Left hindlimb (tissue), 1 donor: ENCODE measurements around the gene DOCK4.

Experiments used
- DNase-seq: peaks from one replicate; pipeline ENCODE4 v3.0.0-alpha.2; 2018

Gene DOCK4

DNA sequence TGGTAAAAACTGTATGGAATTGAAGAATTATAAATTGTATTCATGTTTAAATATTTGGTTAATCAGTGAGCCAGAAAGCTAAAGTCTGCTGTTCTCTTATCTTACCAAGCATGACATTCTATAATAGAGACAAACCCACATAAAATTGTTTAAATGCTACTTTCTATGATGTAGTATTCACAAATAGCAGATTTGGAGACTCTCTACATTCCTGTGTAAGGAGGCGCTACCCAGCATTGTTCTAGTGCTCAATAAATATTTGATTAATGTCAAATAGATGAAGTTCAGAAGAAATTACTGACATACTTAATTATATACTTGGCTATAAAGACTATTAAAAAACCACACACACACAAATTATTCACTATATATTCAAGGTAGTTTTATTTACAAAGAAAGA is 49.8 kb downstream of the DOCK4 start:
- no peak for DNase-seq

- no peak for DNase-seq
Observed at GRCh38 chr7:112154690-112155089, 51.5 kb downstream of the DOCK4 start.

DNA sequence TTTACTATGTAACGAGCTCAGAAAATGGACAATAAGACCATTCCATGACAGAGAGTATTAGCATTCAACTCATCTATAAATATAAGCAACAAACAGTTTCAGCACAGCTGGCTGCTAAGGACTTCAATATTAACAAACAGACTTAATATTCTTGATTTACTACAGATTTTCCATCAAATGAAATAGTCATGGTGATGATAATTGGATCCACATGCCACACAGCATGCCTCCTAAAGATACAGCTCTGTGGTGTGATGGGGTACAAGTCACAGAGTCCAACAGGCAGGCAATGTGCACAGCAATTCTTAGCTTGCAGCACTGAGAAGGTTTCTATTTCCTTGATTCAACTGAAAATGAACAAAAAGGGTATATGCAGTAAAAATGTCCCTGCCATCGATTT is 54.0 kb downstream of the DOCK4 start:
- no peak for DNase-seq

DNA sequence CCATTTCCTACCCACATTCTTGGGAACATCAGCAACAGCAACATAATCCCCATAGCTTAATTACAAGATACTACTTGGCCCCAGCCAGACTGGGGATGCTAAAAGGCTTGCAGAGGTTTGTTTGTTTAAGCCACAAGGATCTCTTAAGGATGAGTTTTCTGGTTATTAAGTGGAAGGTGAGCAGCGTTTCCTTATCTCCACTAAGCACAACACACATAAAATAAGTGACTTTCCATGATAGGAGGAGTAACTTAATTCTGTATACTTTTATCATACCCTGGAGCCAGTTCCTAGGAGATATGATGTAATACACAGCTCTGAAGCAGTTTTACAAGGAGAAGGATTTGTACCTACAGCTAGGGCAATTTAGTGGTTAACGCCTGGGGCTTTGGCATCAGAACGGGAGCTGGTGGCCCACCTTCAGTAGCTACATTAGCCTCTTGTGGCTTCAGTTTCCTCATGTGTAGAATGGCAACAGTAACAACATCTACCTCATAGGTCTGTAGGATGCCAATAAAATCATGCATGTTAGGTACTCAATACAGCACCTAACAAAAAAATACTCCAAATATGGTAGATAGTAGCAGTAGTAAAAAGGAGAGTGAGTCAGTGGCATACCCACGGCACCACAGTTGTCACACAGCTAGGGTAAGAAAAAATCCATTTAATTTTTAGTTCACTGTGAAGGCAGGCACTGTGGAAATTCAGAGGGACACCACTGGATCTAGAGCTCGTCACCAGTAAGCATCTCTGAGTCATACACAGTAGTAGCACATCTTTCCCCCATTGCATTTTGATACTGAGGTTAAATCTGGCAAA is 55.2 kb downstream of the DOCK4 start:
- no peak for DNase-seq

GRCh38 chr7:112149734-112150133 is 56.5 kb downstream of the DOCK4 start:
- no peak for DNase-seq

DNA sequence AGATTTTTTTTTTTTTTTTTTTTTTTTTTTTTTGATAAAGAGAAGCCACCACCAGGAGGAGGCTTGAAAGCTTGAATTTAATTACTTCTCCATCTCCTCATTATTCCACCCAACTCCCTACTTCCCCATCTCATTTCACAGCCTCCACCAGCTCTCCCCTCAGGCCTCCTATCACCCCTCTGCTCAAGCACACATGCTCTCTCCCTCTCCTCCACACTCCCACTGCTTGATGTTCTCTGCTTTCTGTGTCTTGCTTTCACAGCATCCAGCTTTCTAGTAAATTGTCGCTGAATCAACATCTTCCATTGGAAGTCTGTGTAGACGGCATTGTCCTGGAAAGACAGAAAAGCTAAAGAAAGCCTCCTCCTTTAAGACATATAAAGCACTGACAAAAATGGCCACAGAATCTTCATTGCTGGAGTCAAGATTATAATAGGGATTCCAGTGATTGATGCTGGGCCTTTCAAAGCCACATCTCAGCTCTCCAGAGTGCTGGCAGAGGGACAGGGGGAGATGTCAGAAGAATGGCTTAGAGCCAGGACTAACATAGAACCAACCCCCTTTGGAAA is 58.3 kb downstream of the DOCK4 start:
- no peak for DNase-seq

GRCh38 chr7:112145206-112145605 is 61.0 kb downstream of the DOCK4 start:
- no peak for DNase-seq

DNA sequence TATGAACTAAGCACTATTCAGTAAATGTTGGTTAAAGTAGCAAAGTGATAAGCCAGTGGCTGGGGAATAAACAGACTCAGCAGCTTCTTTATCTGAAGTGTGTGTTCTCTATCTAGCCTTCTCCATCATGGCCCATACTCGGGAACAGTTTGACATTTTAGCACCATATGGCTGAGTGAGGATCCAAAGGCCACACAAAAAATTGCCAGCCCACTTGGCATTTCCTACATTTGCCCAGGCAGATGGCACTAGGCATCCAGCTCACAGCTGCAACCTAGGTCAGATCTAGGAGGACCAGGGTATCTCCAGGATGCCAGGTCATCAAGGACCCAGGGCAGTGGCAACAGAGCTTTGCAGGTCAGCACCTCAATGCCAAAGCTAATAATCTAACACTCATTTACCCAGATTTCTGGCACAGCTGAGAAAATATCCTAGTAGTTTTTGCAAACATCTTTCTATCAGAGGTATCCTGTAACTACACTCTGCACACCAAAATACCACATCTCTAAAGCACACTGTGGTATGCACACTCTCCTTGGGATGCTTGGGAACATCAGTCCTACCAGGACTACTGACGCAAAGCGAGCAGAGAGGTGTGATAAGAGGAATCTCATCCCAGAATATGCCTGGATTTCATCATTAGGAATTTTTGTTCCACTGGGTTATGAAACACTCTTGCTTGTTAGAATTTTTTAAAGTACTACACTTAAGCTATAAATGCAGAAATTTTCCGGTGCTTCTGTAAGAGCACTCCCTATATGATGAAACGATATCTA is 61.7 kb downstream of the DOCK4 start:
- no peak for DNase-seq

DNA sequence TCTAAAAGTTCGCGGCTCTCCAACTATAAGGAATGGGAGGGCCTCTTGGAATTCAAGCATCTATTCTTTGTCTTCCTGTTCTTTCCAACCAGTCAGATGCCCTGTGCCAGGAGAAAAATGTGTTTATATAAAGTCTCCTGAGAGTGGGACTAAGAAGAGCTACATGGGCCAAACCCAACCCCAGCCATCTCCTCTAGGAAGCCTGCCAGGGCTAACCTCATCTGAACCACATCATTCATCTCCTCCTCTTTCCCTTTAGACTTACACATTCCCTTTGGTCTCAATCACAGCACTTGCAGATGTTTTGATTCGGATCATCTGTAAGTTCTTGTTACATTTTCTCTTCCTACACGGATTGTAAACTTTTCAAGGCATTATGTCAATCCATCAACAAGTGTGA is 62.6 kb downstream of the DOCK4 start:
- peak; percentile 83 for DNase-seq

GRCh38 chr7:112143136-112143535 is 63.1 kb downstream of the DOCK4 start:
- DNase-seq: peak; percentile 44

DNA sequence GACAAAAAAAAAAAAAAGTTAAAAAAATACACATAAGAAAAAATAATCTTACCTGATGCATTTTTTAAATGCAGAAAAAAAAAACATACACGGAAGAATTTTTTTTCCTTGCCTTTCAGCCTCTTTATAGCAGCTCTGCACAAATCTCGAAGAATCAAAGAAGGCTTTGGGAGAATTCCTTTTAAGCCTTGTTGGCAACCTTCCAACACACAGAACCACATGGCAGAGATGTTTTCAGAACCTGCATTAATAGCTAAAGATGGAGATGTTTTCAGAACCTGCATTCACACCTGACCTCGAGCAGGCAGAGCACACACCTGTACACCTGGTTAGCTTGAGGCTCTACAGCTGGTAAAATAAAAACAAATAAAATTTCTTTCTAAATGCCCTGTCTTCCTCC is 65.6 kb downstream of the DOCK4 start:
- DNase-seq: no peak

DNA sequence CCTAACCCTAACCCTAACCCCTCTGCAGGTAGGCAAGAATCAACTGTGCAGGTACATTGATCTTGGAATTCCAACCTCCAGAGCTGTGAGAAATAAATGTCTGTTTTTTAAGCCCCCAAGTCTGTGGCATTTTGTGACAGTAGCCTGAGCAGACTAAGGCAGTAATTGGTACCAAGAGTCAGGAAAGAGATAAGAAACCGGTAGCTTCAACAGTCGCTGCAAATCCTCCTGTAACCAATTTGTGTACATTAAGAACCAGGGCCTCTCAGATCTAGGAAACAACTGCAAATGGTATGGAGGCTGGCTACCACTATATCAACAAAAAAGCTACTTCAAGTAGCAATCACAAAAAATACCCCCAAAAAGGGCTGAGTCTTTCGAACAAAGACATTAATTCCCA is 67.3 kb downstream of the DOCK4 start:
- DNase-seq: no peak

DNA sequence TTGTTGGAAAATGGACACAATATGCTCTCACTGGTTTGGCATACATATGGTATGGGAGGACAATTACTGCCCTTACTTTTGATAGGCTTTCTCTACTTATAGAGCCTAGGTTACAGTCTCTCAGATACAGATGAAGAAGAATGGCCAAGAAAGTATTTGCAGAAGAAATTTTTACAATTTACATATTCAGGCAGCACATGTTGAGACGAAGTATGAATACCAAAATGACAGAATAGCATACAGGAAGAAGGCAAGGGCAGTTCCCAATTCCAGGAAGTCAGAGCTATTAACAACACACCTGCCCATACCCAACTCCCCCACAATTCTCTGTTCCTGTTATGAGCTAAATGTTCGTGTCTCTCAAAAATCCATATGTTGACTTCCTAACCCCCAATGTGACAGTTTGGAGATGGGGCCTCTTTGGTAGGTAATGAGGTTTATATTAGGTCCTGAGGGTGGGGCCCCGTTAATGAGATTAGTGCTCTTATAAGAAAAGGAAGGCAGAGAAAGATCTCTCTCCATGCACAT is 67.8 kb downstream of the DOCK4 start:
- DNase-seq: no peak

GRCh38 chr7:112137141-112138101 is 68.8 kb downstream of the DOCK4 start:
- DNase-seq: no peak

- DNase-seq: no peak
Observed at GRCh38 chr7:112136271-112137008, 69.8 kb downstream of the DOCK4 start.

GRCh38 chr7:112135815-112136214 is 70.4 kb downstream of the DOCK4 start:
- no peak for DNase-seq

DNA sequence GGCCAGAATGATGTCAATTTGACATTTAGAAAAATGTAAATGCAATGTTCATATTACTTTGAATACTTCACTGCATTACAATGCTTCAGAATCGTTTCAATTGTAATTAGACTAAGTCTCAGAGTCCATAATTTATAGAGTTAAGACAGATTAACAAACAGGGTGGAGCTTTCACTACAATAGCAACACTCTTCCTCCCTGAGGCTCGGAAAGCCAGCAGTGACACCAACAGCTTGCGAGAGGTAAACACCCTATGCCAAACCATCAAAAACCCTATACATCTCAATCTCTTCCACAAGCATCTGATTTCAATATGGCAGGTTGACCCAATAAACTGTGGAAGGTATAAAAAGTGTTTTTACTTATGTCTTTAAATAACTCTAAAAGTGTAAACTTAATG is 72.2 kb downstream of the DOCK4 start:
- no peak for DNase-seq

DNA sequence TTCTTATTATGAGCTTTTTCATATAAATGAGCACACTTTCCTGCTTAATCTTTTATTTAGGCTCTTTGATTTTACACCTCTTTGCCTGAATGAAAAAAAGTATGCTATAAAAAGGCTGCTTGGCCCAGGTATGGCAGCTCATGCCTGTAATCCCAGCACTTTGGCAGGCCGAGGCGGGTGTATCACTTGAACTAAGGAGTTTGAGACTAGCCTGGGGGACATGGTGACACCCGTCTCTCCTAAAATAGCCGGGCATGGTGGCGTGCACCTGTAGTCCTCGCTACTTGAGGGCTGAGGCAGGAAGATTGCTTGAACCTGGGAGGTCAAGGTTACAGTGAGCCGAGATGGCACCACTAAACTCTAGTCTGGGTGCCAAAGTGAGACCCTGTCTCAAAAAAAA is 72.9 kb downstream of the DOCK4 start:
- DNase-seq: no peak

- no peak for DNase-seq
Observed at GRCh38 chr7:112132051-112132694, 74.0 kb downstream of the DOCK4 start.

- no peak for DNase-seq
Observed at GRCh38 chr7:112130729-112131410, 75.3 kb downstream of the DOCK4 start.
